H1 (cell line): ENCODE results near the gene UNK. TPM values are rescaled to one million over a fixed set of nuclear protein-coding genes. Genes with fewer than 3 reads are reported as not detected.
A peak's percentile ranks its signal among the peaks of the same experiment; 100 is the strongest.

Source experiments
- CTCF ChIA-PET: fragments of 300-600 bp; sonication (Branson Sonifier 250); formaldehyde crosslinking; loops from one replicate; lab custom pipeline; 2021; ENCODE audit not compliant: partially characterized antibody; lab: Charles Lee
- POLR2A ChIA-PET: fragments of 300-600 bp; sonication (Branson Sonifier 250); formaldehyde crosslinking; loops from one replicate; lab custom pipeline; 2021; ENCODE audit warnings: inconsistent platforms; ENCODE audit not compliant: partially characterized antibody; lab: Charles Lee
- DNase-seq, 2 experiments: peaks; one replicate each; pipeline versions ENCODE4 v3.0.0 to v3.0.0-alpha.2; 2010 to 2022; ENCODE audit warnings: low spot score in 2 of 2, low read depth in 1 of 2, mixed read lengths in 1 of 2
- FAIRE-seq: peaks from 2 replicates; lab custom pipeline; 2011; peaks lifted over from hg19 to GRCh38; lab: Jason Lieb, UNC
- H2AFZ ChIP-seq: 2 replicates; pipeline ENCODE4 v1.8.1; 2012; ENCODE audit warnings: low read length, inconsistent platforms
- H2AK5ac ChIP-seq: 2 replicates; pipeline ENCODE4 v1.6.1; 2013; ENCODE audit warnings: low read depth, low read length
- H2BK120ac ChIP-seq: replicated peaks from 2 replicates; pipeline ENCODE3; 2013; ENCODE audit warnings: low read depth, low read length, inconsistent platforms
- H2BK12ac ChIP-seq: 2 replicates; pipeline ENCODE4 v1.6.1; 2013; ENCODE audit warnings: low read depth, low read length
- H2BK15ac ChIP-seq: 2 replicates; pipeline ENCODE4 v1.6.1; 2013; ENCODE audit warnings: low read length
- H2BK20ac ChIP-seq: 2 replicates; pipeline ENCODE4 v1.6.1; 2013; ENCODE audit warnings: low read length
- H2BK5ac ChIP-seq: 2 replicates; pipeline ENCODE4 v1.6.1; 2013; ENCODE audit warnings: low read depth, low read length
- H3K14ac ChIP-seq: 2 replicates; pipeline ENCODE4 v1.6.1; 2013; ENCODE audit warnings: inconsistent platforms; ENCODE audit not compliant: insufficient read length
- H3K18ac ChIP-seq: 2 replicates; pipeline ENCODE4 v1.6.1; 2013; ENCODE audit warnings: low read length; ENCODE audit errors: extremely low read depth
- H3K23ac ChIP-seq: 2 replicates; pipeline ENCODE4 v1.6.1; 2013; ENCODE audit warnings: inconsistent platforms; ENCODE audit not compliant: insufficient read length
- H3K23me2 ChIP-seq: 2 replicates; pipeline ENCODE4 v1.6.1; 2013; ENCODE audit warnings: low read depth, low read length
- H3K27ac ChIP-seq: 2 replicates; pipeline ENCODE4 v1.6.1; 2011; ENCODE audit warnings: low read depth, low read length, inconsistent platforms
- H3K27me3 ChIP-seq, 4 experiments: replicated peaks in 1 of 4; 1 replicate in 1 of 4; 2 replicates in 3 of 4; pipeline versions ENCODE4 v1.6.1 to v1.8.1; 2011 to 2013; ENCODE audit warnings: low read length in 3 of 4, mild to moderate bottlenecking in 3 of 4, inconsistent platforms in 2 of 4, mixed read lengths in 2 of 4, moderate library complexity in 1 of 4; ENCODE audit not compliant: control insufficient read depth in 3 of 4, insufficient read depth in 3 of 4; ENCODE audit errors: extremely low read depth in 1 of 4
- H3K36me3 ChIP-seq, 4 experiments: 2 replicates each; pipeline versions ENCODE4 v1.6.1 to v1.8.1; 2011 to 2013; ENCODE audit warnings: mild to moderate bottlenecking in 4 of 4, low read length in 3 of 4, moderate library complexity in 2 of 4, control low read depth in 1 of 4, inconsistent platforms in 1 of 4; ENCODE audit not compliant: insufficient read depth in 4 of 4, control insufficient read depth in 2 of 4
- H3K4ac ChIP-seq: replicated peaks from 2 replicates; pipeline ENCODE3; 2013; ENCODE audit warnings: low read length, low read depth, mixed read lengths, inconsistent platforms; ENCODE audit not compliant: insufficient read length
- H3K4me1 ChIP-seq, 4 experiments: replicated peaks in 1 of 4; 1 replicate in 1 of 4; 2 replicates in 3 of 4; pipeline versions ENCODE4 v1.6.1 to v1.8.1; 2011 to 2013; ENCODE audit warnings: low read length in 3 of 4, inconsistent platforms in 2 of 4, mixed read lengths in 1 of 4; ENCODE audit not compliant: insufficient read depth in 4 of 4, control insufficient read depth in 3 of 4
- H3K4me2 ChIP-seq, 2 experiments: 2 replicates each; pipeline versions ENCODE4 v1.6.1 to v1.8.1; 2011 to 2013; ENCODE audit warnings: low read depth in 2 of 2, low read length in 2 of 2, control low read depth in 1 of 2, inconsistent platforms in 1 of 2, mild to moderate bottlenecking in 1 of 2; ENCODE audit not compliant: insufficient read depth in 1 of 2
- H3K4me3 ChIP-seq, 4 experiments: fragments of 200-600, 300-600 bp in 1 of 4; sonication (generic), shearing (Covaris generic), sonication (Bioruptor Twin) in 1 of 4; 2 replicates each; pipeline versions ENCODE4 v1.5.1 to v1.8.1; 2011 to 2016; ENCODE audit warnings: low read length in 4 of 4, low read depth in 3 of 4, control low read depth in 2 of 4, inconsistent platforms in 2 of 4, mild to moderate bottlenecking in 2 of 4, mixed read lengths in 1 of 4, moderate library complexity in 1 of 4; ENCODE audit not compliant: insufficient read depth in 2 of 4; ENCODE audit errors: extremely low read depth in 1 of 4
- H3K56ac ChIP-seq: replicated peaks from 2 replicates; pipeline ENCODE3; 2013; ENCODE audit warnings: low read depth, mild to moderate bottlenecking, mixed read lengths, low read length, inconsistent platforms; ENCODE audit not compliant: insufficient read length
- H3K79me1 ChIP-seq: 2 replicates; pipeline ENCODE4 v1.6.1; 2013; ENCODE audit warnings: low read depth, low read length, control low read depth
- H3K79me2 ChIP-seq, 2 experiments: 2 replicates each; pipeline versions ENCODE4 v1.6.1 to v1.8.1; 2012 to 2013; ENCODE audit warnings: low read length in 2 of 2, mild to moderate bottlenecking in 2 of 2, inconsistent platforms in 1 of 2; ENCODE audit not compliant: insufficient read depth in 2 of 2, control insufficient read depth in 1 of 2
- H3K9ac ChIP-seq, 4 experiments: replicated peaks in 1 of 4; 1 replicate in 1 of 4; 2 replicates in 3 of 4; pipeline versions ENCODE4 v1.6.1 to v1.8.1; 2011 to 2013; ENCODE audit warnings: low read depth in 3 of 4, low read length in 3 of 4, control low read depth in 2 of 4, mild to moderate bottlenecking in 2 of 4, moderate library complexity in 2 of 4, inconsistent platforms in 1 of 4; ENCODE audit errors: extremely low read depth in 1 of 4
- H3K9me3 ChIP-seq, 2 experiments: 2 replicates each; pipeline versions ENCODE4 v1.6.1 to v1.8.1; 2012 to 2013; ENCODE audit warnings: mild to moderate bottlenecking in 2 of 2, moderate library complexity in 2 of 2, control low read depth in 1 of 2, inconsistent platforms in 1 of 2, low read depth in 1 of 2, low read length in 1 of 2, mixed read lengths in 1 of 2; ENCODE audit not compliant: insufficient read depth in 2 of 2
- H4K20me1 ChIP-seq, 2 experiments: replicated peaks in 1 of 2; 2 replicates each; pipeline versions ENCODE3 to v1.8.1; 2011 to 2013; ENCODE audit warnings: inconsistent platforms in 2 of 2, low read length in 2 of 2, mild to moderate bottlenecking in 1 of 2; ENCODE audit not compliant: insufficient read depth in 2 of 2, control insufficient read depth in 1 of 2
- H4K5ac ChIP-seq: 2 replicates; pipeline ENCODE4 v1.6.1; 2013; ENCODE audit warnings: low read length, low read depth, mixed read lengths, inconsistent platforms; ENCODE audit not compliant: insufficient read length
- H4K8ac ChIP-seq: 2 replicates; pipeline ENCODE4 v1.8.0; 2013; ENCODE audit warnings: mild to moderate bottlenecking, moderate library complexity, low read length, inconsistent platforms; ENCODE audit not compliant: insufficient read depth; ENCODE audit errors: extremely low read depth
- H4K91ac ChIP-seq: replicated peaks from 2 replicates; pipeline ENCODE3; 2013; ENCODE audit warnings: low read length, mixed read lengths, inconsistent platforms; ENCODE audit not compliant: insufficient read length
- CBX8 ChIP-seq: fragments of 300-800, 300-1000 bp; sonication (generic); IDR thresholded peaks from 2 replicates; pipeline ENCODE4 v1.7.1; 2016; ENCODE audit warnings: low read depth, low read length, borderline replicate concordance
- FOSL1 ChIP-seq: IDR thresholded peaks from 2 replicates; pipeline ENCODE4 v1.6.1; 2011; ENCODE audit warnings: mild to moderate bottlenecking, low read depth, low read length, moderate library complexity; ENCODE audit not compliant: insufficient read depth
- KDM5A ChIP-seq: fragments of 200-600 bp; IDR thresholded peaks from 2 replicates; pipeline ENCODE4 v1.7.1; 2012; ENCODE audit warnings: mild to moderate bottlenecking, low read length, inconsistent platforms, mixed read lengths
- NANOG ChIP-seq: IDR thresholded peaks from 2 replicates; pipeline ENCODE4 v1.6.1; 2011; ENCODE audit warnings: low read length, low read depth, mild to moderate bottlenecking, inconsistent platforms; ENCODE audit not compliant: insufficient read depth, poor library complexity, severe bottlenecking
- RAD21 ChIP-seq, 2 experiments: IDR thresholded peaks in 1 of 2; conservative IDR thresholded peaks in 1 of 2; 2 replicates each; pipeline ENCODE4 v1.6.1; 2011; ENCODE audit warnings: low read depth in 2 of 2, low read length in 2 of 2, improper control_type of control experiment in 1 of 2, inconsistent platforms in 1 of 2, mild to moderate bottlenecking in 1 of 2, moderate library complexity in 1 of 2
- SIX5 ChIP-seq: IDR thresholded peaks from 2 replicates; pipeline ENCODE4 v1.6.1; 2011; ENCODE audit warnings: mild to moderate bottlenecking, low read depth, low read length
- SP2 ChIP-seq: IDR thresholded peaks from 2 replicates; pipeline ENCODE4 v1.6.1; 2012; ENCODE audit warnings: mild to moderate bottlenecking, low read length, inconsistent platforms
- WGBS, 2 experiments: shearing (Covaris generic) in 1 of 2; methylation state at CpG; one replicate each; pipeline versions ENCODE4 v1.1.6 to v1.1.7; 2013 to 2015; ENCODE audit warnings: low lambda C conversion rate in 2 of 2, mixed read lengths in 2 of 2, inconsistent platforms in 1 of 2, low coverage in 1 of 2, missing lambda C conversion rate in 1 of 2; ENCODE audit not compliant: insufficient replicate concordance in 2 of 2, insufficient coverage in 1 of 2, insufficient read length in 1 of 2; ENCODE audit errors: extremely low coverage in 1 of 2, missing lambda C conversion rate in 1 of 2; 5-methylcytosine and 5-hydroxymethylcytosine counted together
- polyA plus RNA-seq, 7 experiments: library from polyadenylated mRNA; depleted of rRNA in 3 of 7; stranded (reverse) in 5 of 7; unstranded in 2 of 7; fragments of >200 nt in 5 of 7; fragments of 200-250 nt in 2 of 7; gene quantifications; 1 replicate in 5 of 7; 2 replicates in 1 of 7; 4 replicates in 1 of 7; pipeline versions ENCODE4 v1.2.1 to v1.2.3, GENCODE V29; 2011 to 2013; ENCODE audit warnings: missing spikeins in 2 of 7, mixed read lengths in 2 of 7
- total RNA-seq: library from RNA; stranded (reverse); fragmentation: NEBNext Ultra II Directional; extraction: Animal tissue kit (Norgen Biotek cat#: 25700); gene quantifications from 2 replicates; pipeline ENCODE4 v1.2.1, GENCODE V29; 2021
- TF ChIP-seq, protein P1 (sequence below), 3 experiments: IDR thresholded peaks; 1 replicate in 2 of 3; 2 replicates in 1 of 3; pipeline versions ENCODE4 v1.5.1 to v1.6.1; 2011; ENCODE audit warnings: low read length in 3 of 3, mild to moderate bottlenecking in 3 of 3, inconsistent platforms in 2 of 3, low read depth in 1 of 3, moderate library complexity in 1 of 3; ENCODE audit not compliant: insufficient read depth in 1 of 3; ENCODE audit errors: control extremely low read depth in 1 of 3

UNK gene
- total and polyA plus RNA-seq, 2 of the 8 experiments (the other 6 are each of a cell fraction or from before 2014, with no cell fraction given), result 24.2 to 33.3 TPM

DNA sequence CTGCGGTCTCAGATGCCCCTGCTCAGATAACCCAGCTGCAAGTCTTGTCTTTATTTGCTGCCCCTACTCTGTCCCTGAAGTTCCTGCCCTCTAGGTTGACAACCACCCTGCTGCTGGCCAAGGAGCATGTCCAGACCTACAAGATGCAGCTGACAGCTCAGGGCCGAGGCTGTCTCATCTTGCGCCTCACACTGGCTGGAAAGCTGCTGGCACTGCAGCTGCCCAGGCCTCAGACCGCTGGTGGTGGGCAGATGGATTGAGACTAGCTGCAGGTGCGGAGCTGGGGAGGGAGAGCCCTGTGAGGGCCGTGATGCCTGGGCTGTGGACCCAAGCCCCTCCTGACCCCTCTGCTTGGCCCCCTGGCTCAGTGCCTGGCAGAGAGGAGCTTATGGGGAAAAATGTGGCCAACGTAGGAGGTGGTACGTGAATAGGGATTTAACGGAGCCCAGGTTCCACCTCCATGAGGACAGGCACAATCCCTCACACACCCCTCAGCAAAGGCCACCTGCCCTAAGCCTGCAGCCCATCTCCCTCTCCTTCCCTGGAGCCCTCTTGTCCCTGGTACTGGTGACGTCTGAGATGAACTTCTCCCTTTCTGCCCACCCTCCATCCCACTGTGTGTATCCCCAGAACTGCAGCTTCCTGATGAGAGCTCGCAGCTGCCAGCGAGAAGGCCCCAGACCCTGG, 11.3 kb upstream of the UNK start:
- H3K27ac ChIP-seq, result no peak overlapping the region
- H2BK120ac ChIP-seq, result no peak overlapping the region
- DNase-seq, result no peak
- H2BK15ac ChIP-seq, result peak overlapping the region; percentile 61; the same call in 1 of the 2 replicates
- H3K36me3 ChIP-seq, result peaks cover 0 to 23% (median 12%) of the 10 kb centered on the region in 4 experiments; a peak in 5 of 8 replicates
- no peak overlapping the region for H3K9ac ChIP-seq
- no peak overlapping the region for H2AFZ ChIP-seq
- H3K18ac ChIP-seq, result 0 out of 2 replicates have a peak overlapping the region, but pooled peaks have one; percentile 28
- no peak overlapping the region for H3K14ac ChIP-seq
- H2BK12ac ChIP-seq, result peak overlapping the region; percentile 17; the same call in 1 of the 2 replicates
- no peaks in the 10 kb centered on the region for H3K23me2 ChIP-seq
- no peak overlapping the region for H2BK20ac ChIP-seq
- H4K20me1 ChIP-seq, result peaks cover 9 to 10% of the 10 kb centered on the region in 2 experiments
- POLR2A ChIA-PET, result interaction anchor here (0.6 to 8.5 kb wide), 11 partner anchors 9 to 149 kb away, joined by 3 to 425 read pairs (median 3); partner anchors contain the start of genes GALK1 and UNK
- 86% methylated on average over 10 of the region's 12 CpGs; no CpG with 5 or more reads in 1 of the 2 experiments for WGBS, 2 experiments
- H3K27me3 ChIP-seq, result no peaks in the 10 kb centered on the region
- CTCF ChIA-PET, result interaction anchor here (0.5 to 21.4 kb wide), 12 partner anchors 8 to 235 kb away, joined by 3 to 359 read pairs (median 3); partner anchors contain the start of genes GALK1 and UNK
- no peak overlapping the region for H2AK5ac ChIP-seq
- H4K8ac ChIP-seq, result peak overlapping the region; percentile 86; the same call in 1 of the 2 replicates
- no peaks in the 10 kb centered on the region for H3K9me3 ChIP-seq
- no peak overlapping the region for H4K91ac ChIP-seq
- no peak overlapping the region for H3K4ac ChIP-seq
- H3K79me1 ChIP-seq, result no peaks in the 10 kb centered on the region
- H3K4me3 ChIP-seq, result no peak overlapping the region
- H3K79me2 ChIP-seq, result peaks cover 0 to 15% of the 10 kb centered on the region in 2 experiments; a peak in 3 of 4 replicates
- no peak for FAIRE-seq
- H2BK5ac ChIP-seq, result no peak overlapping the region
- H4K5ac ChIP-seq, result no peak overlapping the region
- H3K4me1 ChIP-seq, result peaks cover 0 to 4% (median 0%) of the 10 kb centered on the region in 4 experiments; a peak in 4 of 7 replicates
- no peak overlapping the region for H3K56ac ChIP-seq
- no peak overlapping the region for H3K23ac ChIP-seq
- no peak overlapping the region for H3K4me2 ChIP-seq
- TF ChIP-seq, protein P1, sequence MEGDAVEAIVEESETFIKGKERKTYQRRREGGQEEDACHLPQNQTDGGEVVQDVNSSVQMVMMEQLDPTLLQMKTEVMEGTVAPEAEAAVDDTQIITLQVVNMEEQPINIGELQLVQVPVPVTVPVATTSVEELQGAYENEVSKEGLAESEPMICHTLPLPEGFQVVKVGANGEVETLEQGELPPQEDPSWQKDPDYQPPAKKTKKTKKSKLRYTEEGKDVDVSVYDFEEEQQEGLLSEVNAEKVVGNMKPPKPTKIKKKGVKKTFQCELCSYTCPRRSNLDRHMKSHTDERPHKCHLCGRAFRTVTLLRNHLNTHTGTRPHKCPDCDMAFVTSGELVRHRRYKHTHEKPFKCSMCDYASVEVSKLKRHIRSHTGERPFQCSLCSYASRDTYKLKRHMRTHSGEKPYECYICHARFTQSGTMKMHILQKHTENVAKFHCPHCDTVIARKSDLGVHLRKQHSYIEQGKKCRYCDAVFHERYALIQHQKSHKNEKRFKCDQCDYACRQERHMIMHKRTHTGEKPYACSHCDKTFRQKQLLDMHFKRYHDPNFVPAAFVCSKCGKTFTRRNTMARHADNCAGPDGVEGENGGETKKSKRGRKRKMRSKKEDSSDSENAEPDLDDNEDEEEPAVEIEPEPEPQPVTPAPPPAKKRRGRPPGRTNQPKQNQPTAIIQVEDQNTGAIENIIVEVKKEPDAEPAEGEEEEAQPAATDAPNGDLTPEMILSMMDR (IDR thresholded peaks at IDR 0.05; ENCODE audit: control extremely low read depth in 1 of 3, insufficient read depth in 1 of 3, low read depth in 1 of 3, low read length in 3 of 3), result peak in 2 of 3 experiments; percentile 16 to 23; a peak in 2 of 4 replicates
- TF ChIP-seq FOSL1 (no peak), SP2 (no peak), SIX5 (no peak), NANOG (no peak), KDM5A (no peak), RAD21 (IDR thresholded peaks at IDR 0.05 in 1 of 2, conservative IDR thresholded peaks at IDR 0.05 in 1 of 2; ENCODE audit: low read depth in 2 of 2, low read length in 2 of 2) (no peak), CBX8 (no peak)
